Measurements from ENCODE around the gene NEGR1. TPM values are rescaled to one million over a fixed set of nuclear protein-coding genes. Genes with fewer than 3 reads are reported as not detected.

NEGR1 gene
- total and polyA plus RNA-seq, 2 experiments from 2014 or later: 0.57 to 0.94 TPM

DNA sequence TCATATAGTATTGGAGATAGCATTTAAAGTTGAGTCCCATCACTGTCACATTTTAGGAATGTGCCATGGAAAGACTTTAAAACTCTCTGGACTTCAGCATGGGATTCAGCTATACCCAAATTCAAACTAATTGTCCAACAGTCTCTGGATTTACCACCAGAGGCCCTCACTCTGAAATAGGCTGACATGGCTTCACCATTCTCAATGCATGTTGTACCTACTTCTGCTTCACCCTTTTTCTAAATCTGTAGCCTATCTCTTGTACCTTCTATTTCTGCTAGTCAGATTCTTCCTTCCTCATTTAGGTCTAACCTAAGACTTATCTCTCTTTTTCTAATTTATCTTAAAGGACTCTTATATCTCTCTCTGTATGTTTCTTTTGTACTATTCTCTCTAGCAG lies 688.8 kb downstream of the NEGR1 start (continued):
- TF ChIP-seq, protein P1, sequence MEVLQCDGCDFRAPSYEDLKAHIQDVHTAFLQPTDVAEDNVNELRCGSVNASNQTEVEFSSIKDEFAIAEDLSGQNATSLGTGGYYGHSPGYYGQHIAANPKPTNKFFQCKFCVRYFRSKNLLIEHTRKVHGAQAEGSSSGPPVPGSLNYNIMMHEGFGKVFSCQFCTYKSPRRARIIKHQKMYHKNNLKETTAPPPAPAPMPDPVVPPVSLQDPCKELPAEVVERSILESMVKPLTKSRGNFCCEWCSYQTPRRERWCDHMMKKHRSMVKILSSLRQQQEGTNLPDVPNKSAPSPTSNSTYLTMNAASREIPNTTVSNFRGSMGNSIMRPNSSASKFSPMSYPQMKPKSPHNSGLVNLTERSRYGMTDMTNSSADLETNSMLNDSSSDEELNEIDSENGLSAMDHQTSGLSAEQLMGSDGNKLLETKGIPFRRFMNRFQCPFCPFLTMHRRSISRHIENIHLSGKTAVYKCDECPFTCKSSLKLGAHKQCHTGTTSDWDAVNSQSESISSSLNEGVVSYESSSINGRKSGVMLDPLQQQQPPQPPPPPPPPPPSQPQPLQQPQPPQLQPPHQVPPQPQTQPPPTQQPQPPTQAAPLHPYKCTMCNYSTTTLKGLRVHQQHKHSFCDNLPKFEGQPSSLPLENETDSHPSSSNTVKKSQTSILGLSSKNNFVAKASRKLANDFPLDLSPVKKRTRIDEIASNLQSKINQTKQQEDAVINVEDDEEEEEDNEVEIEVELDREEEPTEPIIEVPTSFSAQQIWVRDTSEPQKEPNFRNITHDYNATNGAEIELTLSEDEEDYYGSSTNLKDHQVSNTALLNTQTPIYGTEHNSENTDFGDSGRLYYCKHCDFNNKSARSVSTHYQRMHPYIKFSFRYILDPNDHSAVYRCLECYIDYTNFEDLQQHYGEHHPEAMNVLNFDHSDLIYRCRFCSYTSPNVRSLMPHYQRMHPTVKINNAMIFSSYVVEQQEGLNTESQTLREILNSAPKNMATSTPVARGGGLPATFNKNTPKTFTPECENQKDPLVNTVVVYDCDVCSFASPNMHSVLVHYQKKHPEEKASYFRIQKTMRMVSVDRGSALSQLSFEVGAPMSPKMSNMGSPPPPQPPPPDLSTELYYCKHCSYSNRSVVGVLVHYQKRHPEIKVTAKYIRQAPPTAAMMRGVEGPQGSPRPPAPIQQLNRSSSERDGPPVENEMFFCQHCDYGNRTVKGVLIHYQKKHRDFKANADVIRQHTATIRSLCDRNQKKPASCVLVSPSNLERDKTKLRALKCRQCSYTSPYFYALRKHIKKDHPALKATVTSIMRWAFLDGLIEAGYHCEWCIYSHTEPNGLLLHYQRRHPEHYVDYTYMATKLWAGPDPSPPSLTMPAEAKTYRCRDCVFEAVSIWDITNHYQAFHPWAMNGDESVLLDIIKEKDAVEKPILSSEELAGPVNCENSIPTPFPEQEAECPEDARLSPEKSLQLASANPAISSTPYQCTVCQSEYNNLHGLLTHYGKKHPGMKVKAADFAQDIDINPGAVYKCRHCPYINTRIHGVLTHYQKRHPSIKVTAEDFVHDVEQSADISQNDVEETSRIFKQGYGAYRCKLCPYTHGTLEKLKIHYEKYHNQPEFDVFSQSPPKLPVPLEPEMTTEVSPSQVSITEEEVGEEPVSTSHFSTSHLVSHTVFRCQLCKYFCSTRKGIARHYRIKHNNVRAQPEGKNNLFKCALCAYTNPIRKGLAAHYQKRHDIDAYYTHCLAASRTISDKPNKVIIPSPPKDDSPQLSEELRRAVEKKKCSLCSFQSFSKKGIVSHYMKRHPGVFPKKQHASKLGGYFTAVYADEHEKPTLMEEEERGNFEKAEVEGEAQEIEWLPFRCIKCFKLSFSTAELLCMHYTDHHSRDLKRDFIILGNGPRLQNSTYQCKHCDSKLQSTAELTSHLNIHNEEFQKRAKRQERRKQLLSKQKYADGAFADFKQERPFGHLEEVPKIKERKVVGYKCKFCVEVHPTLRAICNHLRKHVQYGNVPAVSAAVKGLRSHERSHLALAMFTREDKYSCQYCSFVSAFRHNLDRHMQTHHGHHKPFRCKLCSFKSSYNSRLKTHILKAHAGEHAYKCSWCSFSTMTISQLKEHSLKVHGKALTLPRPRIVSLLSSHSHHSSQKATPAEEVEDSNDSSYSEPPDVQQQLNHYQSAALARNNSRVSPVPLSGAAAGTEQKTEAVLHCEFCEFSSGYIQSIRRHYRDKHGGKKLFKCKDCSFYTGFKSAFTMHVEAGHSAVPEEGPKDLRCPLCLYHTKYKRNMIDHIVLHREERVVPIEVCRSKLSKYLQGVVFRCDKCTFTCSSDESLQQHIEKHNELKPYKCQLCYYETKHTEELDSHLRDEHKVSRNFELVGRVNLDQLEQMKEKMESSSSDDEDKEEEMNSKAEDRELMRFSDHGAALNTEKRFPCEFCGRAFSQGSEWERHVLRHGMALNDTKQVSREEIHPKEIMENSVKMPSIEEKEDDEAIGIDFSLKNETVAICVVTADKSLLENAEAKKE (CRISPR knock-in tag; IDR thresholded peaks at IDR 0.05): 0 out of 2 replicates have a peak, but pooled peaks have one; percentile 6

DNA sequence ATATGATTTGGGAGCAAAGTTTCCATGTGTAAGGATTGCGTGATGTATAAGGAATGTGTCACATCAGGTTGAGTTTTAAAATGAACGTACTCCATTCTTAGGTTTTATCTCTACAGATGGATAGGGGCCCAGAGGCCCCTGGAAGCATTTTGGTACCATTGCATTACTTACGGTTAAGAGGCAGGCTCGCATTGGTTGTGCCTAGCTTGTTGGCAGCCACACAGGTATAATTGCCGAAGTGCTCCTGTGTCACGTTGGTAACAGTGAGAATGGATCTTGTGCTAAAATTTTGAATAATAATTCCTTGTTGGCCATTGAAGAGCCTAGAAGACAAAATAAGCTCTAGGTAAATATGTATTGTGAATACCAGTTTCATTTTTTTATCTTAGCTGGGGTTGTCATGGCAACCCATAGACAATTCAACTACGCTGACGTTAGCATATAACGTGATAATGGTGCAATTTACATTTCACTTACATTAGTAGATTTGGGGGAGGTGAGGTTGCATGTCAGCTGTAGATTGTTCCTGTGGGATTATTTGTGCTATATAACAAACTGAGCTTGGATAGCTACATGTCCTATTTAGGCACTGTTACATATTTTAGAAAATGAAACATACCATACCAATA lies 689.6 kb downstream of the NEGR1 start:
- Histone ChIP-seq H3K9me2 (ENCODE audit: insufficient read depth) (no peaks in the 10 kb centered on the region), H3K27me3 (ENCODE audit: insufficient read depth) (no peaks in the 10 kb centered on the region), H3K4me2 (peak overlapping the region; percentile 40), H3F3A (replicated peaks; ENCODE audit: low read depth) (no peaks in the 10 kb centered on the region), H3K4me1 (ENCODE audit: insufficient read depth) (peaks cover 12% of the 10 kb centered on the region; the same call in 1 of the 2 replicates), H3K4me3 (peak overlapping the region; percentile 3; the same call in 1 of the 2 replicates), H3K36me3 (ENCODE audit: insufficient read depth) (no peaks in the 10 kb centered on the region), H3K27ac (ENCODE audit: low read depth) (no peak overlapping the region), H3K79me2 (replicated peaks; ENCODE audit: insufficient read depth) (no peaks in the 10 kb centered on the region), H2AFZ (no peak overlapping the region), H4K20me1 (replicated peaks; ENCODE audit: insufficient read depth) (no peaks in the 10 kb centered on the region)
- Mint-ChIP-seq H3K27ac (peak overlapping the region; percentile 36), H3K27me3 (ENCODE audit: insufficient read depth, low read depth, poor library complexity) (peaks cover 2% of the 10 kb centered on the region), H3K4me3 (no peak overlapping the region), H3K9me3 (no peaks in the 10 kb centered on the region), H3K4me1 (peaks cover 14% of the 10 kb centered on the region), H3K36me3 (ENCODE audit: low read depth) (no peaks in the 10 kb centered on the region)
- ATAC-seq (peak; percentile 60), DNase-seq (ENCODE audit: low spot score) (peak; percentile 46)
- TF ChIP-seq EZH2phosphoT487 (IDR thresholded peaks at IDR 0.05; ENCODE audit: unreplicated experiment): no peak
- TF ChIP-seq NANOG (IDR thresholded peaks at IDR 0.05; ENCODE audit: borderline replicate concordance): no peak
- TF ChIP-seq ZNF114 (CRISPR knock-in tag; IDR thresholded peaks at IDR 0.05): no peak
- TF ChIP-seq POLR2AphosphoS5 (IDR thresholded peaks at IDR 0.05; ENCODE audit: low read depth): no peak
- TF ChIP-seq, protein P2, sequence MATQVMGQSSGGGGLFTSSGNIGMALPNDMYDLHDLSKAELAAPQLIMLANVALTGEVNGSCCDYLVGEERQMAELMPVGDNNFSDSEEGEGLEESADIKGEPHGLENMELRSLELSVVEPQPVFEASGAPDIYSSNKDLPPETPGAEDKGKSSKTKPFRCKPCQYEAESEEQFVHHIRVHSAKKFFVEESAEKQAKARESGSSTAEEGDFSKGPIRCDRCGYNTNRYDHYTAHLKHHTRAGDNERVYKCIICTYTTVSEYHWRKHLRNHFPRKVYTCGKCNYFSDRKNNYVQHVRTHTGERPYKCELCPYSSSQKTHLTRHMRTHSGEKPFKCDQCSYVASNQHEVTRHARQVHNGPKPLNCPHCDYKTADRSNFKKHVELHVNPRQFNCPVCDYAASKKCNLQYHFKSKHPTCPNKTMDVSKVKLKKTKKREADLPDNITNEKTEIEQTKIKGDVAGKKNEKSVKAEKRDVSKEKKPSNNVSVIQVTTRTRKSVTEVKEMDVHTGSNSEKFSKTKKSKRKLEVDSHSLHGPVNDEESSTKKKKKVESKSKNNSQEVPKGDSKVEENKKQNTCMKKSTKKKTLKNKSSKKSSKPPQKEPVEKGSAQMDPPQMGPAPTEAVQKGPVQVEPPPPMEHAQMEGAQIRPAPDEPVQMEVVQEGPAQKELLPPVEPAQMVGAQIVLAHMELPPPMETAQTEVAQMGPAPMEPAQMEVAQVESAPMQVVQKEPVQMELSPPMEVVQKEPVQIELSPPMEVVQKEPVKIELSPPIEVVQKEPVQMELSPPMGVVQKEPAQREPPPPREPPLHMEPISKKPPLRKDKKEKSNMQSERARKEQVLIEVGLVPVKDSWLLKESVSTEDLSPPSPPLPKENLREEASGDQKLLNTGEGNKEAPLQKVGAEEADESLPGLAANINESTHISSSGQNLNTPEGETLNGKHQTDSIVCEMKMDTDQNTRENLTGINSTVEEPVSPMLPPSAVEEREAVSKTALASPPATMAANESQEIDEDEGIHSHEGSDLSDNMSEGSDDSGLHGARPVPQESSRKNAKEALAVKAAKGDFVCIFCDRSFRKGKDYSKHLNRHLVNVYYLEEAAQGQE (IDR thresholded peaks at IDR 0.05; ENCODE audit: unreplicated experiment): no peak
- no peak for TF ChIP-seq EZH2 (IDR thresholded peaks at IDR 0.05; ENCODE audit: low read depth, unreplicated experiment)
- no peak for TF ChIP-seq STAT1 (IDR thresholded peaks at IDR 0.05; ENCODE audit: unreplicated experiment)
- TF ChIP-seq, protein P3, sequence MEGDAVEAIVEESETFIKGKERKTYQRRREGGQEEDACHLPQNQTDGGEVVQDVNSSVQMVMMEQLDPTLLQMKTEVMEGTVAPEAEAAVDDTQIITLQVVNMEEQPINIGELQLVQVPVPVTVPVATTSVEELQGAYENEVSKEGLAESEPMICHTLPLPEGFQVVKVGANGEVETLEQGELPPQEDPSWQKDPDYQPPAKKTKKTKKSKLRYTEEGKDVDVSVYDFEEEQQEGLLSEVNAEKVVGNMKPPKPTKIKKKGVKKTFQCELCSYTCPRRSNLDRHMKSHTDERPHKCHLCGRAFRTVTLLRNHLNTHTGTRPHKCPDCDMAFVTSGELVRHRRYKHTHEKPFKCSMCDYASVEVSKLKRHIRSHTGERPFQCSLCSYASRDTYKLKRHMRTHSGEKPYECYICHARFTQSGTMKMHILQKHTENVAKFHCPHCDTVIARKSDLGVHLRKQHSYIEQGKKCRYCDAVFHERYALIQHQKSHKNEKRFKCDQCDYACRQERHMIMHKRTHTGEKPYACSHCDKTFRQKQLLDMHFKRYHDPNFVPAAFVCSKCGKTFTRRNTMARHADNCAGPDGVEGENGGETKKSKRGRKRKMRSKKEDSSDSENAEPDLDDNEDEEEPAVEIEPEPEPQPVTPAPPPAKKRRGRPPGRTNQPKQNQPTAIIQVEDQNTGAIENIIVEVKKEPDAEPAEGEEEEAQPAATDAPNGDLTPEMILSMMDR (conservative IDR thresholded peaks at IDR 0.05; ENCODE audit: low read depth in 2 of 2): no peak
- no peak for TF ChIP-seq JUNB (IDR thresholded peaks at IDR 0.05; ENCODE audit: unreplicated experiment)

All from GM23338 (cell line).